HG03378 (cell line): ENCODE results near the gene PCDHA13.
"Not testable (repeated sequence)": the region's sequence is repeated elsewhere in the genome, so short reads cannot be mapped to it uniquely, and the experiment has no call there.

ENCODE experiments used
- ATAC-seq: cut with Tn5 transposase; IDR thresholded peaks from one replicate; pipeline ENCODE4 v1.9.1; 2021; ENCODE audit warnings: mild to moderate bottlenecking, moderate library complexity; ENCODE audit not compliant: unreplicated experiment

PCDHA13 gene

DNA sequence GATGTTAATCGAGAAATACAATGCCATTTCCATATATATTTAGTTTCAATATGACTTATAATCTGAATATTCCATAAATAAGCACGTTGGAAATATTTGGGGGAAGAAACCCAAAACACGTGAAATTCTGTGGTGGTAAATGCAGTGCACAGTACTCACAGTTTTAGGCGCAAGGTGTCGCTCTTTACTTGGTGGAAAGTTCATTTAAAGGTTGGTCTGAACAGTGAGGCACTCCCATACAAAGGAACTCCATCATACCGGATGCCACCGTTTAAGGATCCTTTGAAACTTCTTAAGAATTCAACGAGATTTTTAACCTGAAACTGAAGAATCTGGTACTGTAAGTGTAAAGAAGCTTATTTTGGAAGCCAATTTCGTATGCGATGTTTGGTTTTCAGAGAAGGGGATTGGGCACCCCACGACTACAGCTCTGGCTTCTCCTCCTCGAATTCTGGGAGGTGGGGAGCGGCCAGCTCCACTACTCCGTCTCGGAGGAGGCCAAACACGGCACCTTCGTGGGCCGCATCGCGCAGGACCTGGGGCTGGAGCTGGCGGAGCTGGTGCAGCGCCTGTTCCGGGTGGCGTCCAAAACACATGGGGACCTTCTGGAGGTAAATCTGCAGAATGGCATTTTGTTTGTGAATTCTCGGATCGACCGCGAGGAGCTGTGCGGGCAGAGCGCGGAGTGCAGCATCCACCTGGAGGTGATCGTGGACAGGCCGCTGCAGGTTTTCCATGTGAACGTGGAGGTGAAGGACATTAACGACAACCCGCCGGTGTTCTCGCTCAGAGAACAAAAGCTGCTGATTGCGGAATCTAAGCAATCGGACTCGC lies 13.0 kb upstream of the PCDHA13 start, which contains the start of gene PCDHA11:
Gene PCDHA11 (plus strand): TSS at position 237 of the 834 bp plus-strand sequence. CDS start 147 bp downstream, at position 384.
- no peak for ATAC-seq

DNA sequence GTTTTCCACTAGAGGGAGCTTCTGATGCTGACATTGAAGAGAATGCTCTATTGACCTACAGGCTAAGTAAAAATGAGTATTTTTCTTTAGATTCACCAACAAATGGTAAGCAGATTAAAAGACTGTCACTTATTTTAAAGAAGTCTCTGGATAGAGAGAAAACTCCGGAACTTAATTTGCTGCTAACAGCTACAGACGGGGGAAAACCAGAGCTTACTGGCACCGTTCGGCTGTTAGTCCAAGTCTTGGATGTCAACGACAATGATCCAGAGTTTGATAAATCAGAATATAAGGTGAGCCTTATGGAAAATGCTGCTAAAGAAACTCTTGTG lies 12.4 kb upstream of the PCDHA13 start:
- no peak for ATAC-seq

DNA sequence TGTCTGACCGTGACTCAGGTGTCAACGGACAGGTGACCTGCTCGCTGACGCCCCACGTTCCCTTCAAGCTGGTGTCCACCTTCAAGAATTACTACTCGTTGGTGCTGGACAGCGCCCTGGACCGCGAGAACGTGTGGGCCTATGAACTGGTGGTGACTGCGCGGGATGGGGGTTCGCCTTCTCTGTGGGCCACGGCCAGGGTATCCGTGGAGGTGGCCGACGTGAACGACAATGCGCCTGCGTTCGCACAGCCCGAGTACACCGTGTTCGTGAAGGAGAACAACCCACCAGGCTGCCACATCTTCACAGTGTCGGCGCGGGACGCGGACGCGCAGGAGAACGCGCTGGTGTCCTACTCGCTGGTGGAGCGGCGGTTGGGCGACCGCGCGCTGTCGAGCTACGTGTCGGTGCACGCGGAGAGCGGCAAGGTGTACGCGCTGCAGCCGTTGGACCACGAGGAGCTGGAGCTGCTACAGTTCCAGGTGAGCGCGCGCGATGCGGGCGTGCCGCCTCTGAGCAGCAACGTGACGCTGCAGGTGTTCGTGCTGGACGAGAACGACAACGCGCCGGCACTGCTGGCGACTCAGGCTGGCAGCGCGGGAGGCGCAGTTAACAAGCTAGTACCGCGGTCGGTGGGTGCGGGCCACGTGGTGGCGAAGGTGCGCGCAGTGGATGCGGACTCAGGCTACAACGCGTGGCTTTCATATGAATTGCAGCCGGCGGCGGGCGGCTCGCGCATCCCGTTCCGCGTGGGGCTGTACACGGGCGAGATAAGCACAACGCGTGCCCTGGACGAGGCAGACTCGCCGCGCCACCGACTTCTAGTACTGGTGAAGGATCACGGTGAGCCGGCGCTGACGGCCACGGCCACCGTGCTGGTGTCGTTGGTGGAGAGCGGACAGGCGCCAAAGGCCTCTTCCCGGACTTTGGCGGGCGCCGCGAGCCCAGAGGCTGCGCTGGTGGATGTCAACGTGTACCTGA lies 11.4 kb upstream of the PCDHA13 start:
- ATAC-seq = no peak

DNA sequence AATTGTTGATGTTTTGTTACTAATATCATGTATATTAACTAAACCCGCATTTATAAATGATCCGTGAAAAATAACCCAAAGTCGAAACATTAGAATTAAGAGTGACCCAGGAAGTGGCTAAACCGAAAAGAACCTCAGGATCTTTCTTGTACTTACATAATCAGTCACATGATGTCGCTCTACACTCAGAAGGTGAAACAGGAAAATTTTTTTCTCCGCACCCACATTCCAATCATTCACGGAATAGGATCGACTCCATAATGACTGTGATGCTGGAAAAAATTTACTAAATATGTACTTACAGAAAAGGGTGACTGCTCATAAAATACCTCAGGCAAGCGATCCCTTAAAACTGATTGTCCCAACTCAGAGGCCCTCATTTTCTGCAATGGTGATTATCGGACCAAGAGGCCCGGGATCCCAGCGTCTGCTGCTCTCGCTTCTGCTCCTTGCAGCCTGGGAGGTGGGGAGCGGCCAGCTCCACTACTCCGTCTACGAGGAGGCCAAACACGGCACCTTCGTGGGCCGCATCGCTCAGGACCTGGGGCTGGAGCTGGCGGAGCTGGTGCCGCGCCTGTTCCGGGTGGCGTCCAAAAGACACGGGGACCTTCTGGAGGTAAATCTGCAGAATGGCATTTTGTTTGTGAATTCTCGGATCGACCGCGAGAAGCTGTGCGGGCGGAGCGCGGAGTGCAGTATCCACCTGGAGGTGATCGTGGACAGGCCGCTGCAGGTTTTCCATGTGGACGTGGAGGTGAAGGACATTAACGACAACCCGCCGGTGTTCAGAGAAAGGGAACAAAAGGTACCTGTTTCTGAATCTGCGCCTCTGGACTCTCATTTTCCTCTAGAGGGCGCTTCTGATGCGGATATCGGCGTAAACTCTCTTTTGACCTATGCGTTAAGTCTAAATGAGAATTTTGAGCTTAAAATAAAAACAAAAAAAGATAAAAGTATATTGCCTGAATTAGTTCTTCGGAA lies 6.5 kb upstream of the PCDHA13 start, which contains the start of gene PCDHA12:
Gene PCDHA12 (plus strand): TSS at position 224 of the 981 bp plus-strand sequence. CDS start 165 bp downstream, at position 389.
- ATAC-seq = no peak

DNA sequence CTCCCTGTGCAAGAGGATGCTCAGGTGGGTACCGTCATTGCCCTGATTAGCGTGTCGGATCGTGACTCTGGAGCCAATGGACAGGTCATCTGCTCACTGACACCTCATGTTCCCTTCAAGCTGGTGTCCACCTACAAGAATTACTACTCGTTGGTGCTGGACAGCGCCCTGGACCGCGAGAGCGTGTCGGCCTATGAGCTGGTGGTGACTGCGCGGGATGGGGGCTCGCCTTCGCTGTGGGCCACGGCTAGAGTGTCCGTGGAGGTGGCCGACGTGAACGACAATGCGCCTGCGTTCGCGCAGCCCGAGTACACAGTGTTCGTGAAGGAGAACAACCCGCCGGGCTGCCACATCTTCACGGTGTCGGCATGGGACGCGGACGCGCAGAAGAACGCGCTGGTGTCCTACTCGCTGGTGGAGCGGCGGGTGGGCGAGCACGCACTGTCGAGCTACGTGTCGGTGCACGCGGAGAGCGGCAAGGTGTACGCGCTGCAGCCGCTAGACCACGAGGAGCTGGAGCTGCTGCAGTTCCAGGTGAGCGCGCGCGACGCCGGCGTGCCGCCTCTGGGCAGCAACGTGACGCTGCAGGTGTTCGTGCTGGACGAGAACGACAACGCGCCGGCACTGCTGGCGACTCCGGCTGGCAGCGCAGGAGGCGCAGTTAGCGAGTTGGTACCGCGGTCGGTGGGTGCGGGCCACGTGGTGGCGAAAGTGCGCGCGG lies 5.2 kb upstream of the PCDHA13 start:
- not testable (repeated sequence) for ATAC-seq

DNA sequence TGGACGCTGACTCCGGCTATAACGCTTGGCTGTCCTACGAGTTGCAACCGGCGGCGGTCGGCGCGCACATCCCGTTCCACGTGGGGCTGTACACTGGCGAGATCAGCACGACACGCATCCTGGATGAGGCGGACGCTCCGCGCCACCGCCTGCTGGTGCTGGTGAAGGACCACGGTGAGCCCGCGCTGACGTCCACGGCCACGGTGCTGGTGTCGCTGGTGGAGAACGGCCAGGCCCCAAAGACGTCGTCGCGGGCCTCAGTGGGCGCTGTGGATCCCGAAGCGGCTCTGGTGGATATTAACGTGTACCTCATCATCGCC lies 4.7 kb upstream of the PCDHA13 start:
- ATAC-seq = no peak

DNA sequence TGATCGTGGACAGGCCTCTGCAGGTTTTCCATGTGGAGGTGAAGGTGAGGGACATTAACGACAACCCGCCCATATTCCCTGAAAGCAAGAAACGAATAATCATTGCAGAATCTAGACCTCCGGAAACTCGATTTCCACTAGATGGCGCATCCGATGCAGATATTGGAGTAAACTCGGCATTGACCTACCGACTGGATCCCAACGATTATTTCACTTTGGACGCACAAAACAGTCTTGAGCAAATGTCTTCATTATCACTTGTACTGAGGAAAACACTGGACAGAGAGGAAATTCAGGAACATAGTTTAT lies 621 bp downstream of the PCDHA13 start:
- no peak for ATAC-seq

DNA sequence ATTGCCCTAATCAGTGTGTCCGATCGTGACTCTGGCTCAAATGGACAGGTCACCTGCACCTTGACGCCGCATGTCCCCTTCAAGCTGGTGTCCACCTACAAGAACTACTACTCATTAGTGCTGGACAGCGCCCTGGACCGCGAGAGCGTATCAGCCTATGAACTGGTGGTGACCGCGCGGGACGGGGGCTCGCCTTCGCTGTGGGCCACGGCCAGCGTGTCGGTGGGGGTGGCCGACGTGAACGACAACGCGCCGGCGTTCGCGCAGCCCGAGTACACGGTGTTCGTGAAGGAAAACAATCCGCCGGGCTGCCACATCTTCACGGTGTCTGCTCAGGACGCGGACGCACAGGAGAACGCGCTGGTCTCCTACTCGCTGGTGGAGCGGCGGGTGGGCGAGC lies 1.4 kb downstream of the PCDHA13 start:
- ATAC-seq = no peak

DNA sequence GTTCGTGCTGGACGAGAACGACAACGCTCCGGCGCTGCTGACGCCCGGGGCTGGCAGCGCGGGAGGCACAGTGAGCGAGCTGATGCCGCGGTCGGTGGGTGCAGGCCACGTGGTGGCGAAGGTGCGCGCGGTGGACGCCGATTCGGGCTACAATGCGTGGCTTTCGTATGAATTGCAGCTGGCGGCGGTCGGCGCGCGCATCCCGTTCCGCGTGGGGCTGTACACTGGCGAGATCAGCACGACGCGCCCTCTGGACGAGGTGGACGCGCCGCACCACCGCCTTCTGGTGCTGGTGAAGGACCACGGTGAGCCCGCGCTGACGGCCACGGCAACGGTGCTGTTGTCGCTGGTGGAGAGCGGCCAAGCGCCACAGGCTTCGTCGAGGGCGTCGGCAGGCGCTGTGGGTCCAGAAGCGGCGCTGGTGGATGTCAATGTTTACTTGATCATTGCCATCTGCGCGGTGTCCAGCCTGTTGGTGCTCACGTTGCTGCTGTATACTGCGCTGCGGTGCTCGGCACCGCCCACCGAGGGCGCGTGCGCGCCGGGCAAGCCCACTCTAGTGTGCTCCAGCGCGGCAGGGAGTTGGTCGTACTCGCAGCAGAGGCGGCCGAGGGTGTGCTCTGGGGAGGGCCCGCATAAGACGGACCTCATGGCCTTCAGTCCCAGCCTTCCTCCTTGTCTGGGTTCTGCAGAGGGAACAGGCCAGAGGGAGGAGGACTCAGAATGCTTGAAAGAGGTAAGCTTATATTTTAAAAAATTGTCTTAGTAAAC lies 2.2 kb downstream of the PCDHA13 start:
- no peak for ATAC-seq

DNA sequence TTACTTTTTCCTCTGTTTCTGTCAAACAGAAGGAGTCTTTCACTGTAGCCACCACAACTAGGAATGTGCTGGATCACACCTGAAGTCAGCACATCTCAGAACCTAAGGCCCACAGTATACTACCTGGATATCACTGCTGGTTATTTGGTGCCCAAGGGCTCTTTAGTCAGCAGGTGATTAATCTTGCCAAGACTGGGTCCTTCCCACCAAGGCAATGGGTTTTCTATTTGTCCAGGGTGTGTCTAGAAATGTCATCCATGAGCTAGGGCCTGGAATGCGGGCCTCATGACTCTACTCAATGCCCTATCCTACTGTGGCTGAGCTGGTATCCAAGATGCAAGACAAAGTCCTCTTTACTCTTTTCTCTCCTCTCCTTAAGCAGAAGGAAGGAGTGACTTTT lies 34.4 kb downstream of the PCDHA13 start:
- no peak for ATAC-seq

DNA sequence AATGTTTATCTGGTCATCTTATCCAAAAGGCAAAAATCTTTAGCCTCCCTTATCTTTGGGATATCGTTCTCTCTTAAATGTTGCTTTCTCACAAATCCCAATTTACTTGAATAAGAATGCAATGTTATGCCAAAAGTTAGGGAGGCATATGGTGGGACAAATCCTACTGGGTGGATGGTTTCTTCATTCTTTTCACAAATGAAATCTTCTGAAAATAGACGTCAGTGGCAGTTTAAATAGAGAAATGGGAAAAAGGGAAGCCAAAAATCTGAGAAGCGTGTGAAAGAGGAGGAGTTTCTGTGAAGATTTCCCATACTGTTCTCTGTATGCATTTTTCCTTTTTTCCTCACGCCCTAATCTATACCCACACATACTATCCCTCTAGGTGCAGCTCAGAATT lies 41.7 kb downstream of the PCDHA13 start:
- no peak for ATAC-seq

DNA sequence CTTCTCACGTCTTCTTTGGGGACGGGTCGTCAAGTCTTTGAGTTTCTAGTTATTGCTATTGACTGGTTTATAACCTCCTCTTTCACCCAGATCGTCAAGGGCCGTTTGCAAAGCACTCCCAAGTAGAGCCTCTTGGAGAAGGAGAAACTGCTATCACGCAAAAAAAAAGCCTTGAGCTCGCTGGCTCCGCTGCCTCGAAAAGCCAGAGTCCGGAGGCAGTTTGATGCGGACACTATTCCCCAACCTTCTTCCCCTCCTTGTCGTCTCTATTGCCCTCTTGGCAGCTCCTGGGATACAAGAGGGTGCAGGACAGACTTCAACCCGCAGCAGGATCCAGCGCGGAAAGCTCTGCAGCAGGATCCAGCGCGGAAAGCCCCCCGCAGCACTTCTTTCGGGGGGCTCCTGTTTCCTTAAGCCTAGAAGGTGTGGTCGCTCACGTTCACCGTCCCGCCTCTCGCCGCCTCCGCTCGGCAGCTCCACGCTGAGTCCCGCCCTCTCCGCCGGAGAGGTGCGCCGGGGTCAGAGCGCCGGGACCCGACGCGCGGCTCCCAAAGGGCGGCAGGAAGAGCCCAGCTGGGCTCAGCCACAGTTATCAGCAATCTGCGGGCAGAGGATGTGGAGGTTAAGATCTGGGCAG lies 44.0 kb downstream of the PCDHA13 start, which contains the start of gene PCDHAC1:
Gene PCDHAC1 (plus strand): TSS at position 494 of the 637 bp plus-strand sequence. CDS start 594 bp downstream, outside the sequence.
- ATAC-seq = no peak

DNA sequence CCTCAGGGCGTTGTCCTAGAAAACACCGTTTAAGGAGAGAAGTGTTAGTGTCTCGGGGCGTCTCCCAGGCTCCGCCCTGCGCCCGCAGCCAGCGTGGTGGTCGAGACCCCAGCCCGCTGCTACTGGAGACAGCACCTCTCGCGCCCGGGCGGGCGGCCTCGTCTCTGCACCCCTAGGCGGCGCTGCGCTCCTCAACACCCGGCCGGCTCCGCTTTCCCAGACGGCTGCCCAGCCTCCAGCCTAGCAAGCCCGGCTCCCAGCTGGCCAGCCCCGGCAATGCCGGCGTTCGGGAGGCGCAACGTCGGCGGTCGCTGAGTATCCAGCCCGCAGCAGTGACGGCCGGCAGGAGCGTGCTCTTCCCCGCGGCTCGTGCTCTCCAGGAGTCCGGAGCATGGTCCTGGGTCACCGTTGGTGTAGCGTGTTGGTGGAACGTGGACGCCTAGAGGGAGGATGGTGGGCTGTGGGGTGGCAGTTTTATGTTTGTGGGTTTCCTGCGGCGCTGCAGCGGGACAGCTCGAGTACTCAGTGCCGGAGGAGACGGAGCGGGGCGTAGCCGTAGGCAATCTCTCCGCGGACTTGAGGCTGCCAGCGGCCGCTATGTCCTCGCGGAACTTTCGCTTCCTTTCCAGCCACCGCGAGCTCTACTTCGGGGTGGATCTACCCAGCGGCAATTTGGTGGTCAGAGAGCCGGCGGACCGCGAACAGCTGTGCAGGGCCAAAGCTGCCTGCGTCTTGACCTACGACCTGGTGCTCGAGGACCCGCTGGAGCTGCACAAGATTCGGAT lies 44.7 kb downstream of the PCDHA13 start:
- ATAC-seq = no peak

DNA sequence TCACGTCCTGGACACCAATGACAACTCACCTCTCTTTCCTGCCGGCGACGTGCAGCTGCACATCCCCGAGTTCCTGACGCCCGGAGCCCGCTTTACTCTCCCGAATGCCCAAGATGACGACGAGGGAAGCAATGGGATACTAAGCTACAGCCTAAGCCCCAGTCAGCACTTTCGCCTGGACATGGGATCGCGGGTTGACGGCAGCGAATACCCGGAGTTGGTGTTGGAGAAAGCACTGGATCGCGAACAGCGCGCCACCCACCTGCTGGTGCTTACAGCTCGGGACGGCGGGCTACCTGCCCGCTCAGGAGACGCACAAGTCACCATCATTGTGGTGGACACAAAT lies 45.3 kb downstream of the PCDHA13 start:
- ATAC-seq = no peak
